CD14-positive monocyte (primary cell): ENCODE measurements around the gene PTPRN2. TPM values are rescaled to one million over a fixed set of nuclear protein-coding genes. Genes with fewer than 3 reads are reported as not detected.

Experiments
- DNase-seq, 3 donors: peaks; one replicate each; pipeline ENCODE4 v3.0.0-alpha.2; 2011 to 2022
- H2AFZ ChIP-seq: 2 replicates; pipeline ENCODE4 v1.6.0; 2012; ENCODE audit warnings: mild to moderate bottlenecking, low read depth, low read length, inconsistent platforms; ENCODE audit not compliant: insufficient read depth, poor library complexity, severe bottlenecking
- H3K27ac ChIP-seq, 2 donors: 1 replicate in 1 of 2; 2 replicates in 1 of 2; pipeline ENCODE4 v1.5.1; 2012 to 2013; ENCODE audit warnings: low read length in 2 of 2, control low read depth in 1 of 2, inconsistent platforms in 1 of 2, low read depth in 1 of 2, mild to moderate bottlenecking in 1 of 2
- H3K27me3 ChIP-seq, 2 donors: one replicate each; pipeline versions ENCODE4 v1.6.0 to v1.6.1; 2011 to 2013; ENCODE audit warnings: low read length in 2 of 2; ENCODE audit not compliant: control insufficient read depth in 2 of 2, insufficient read depth in 2 of 2
- H3K36me3 ChIP-seq, 2 donors: replicated peaks in 1 of 2; 1 replicate in 1 of 2; 2 replicates in 1 of 2; pipeline versions ENCODE4 v1.5.1 to v1.6.1; 2012 to 2013; ENCODE audit warnings: low read length in 2 of 2, control low read depth in 1 of 2, inconsistent platforms in 1 of 2, mild to moderate bottlenecking in 1 of 2; ENCODE audit not compliant: insufficient read depth in 2 of 2, control insufficient read depth in 1 of 2
- H3K4me1 ChIP-seq, 2 donors: 1 replicate in 1 of 2; 2 replicates in 1 of 2; pipeline versions ENCODE4 v1.5.1 to v1.6.1; 2012 to 2013; ENCODE audit warnings: low read length in 2 of 2, control low read depth in 1 of 2, inconsistent platforms in 1 of 2, mild to moderate bottlenecking in 1 of 2, moderate library complexity in 1 of 2; ENCODE audit not compliant: insufficient read depth in 2 of 2, control insufficient read depth in 1 of 2
- H3K4me2 ChIP-seq: replicated peaks from 2 replicates; pipeline ENCODE3; 2012; ENCODE audit warnings: low read length, moderate library complexity, mild to moderate bottlenecking; ENCODE audit not compliant: poor library complexity, severe bottlenecking; ENCODE audit errors: extremely low read depth
- H3K4me3 ChIP-seq, 3 experiments: fragments of 200-600 bp in 1 of 3; sonication (generic) in 1 of 3; replicated peaks in 1 of 3; 1 replicate in 2 of 3; 2 replicates in 1 of 3; pipeline ENCODE4 v1.5.1; 2011 to 2013; ENCODE audit warnings: low read length in 3 of 3, mild to moderate bottlenecking in 3 of 3, control low read depth in 2 of 3, low read depth in 2 of 3, inconsistent platforms in 1 of 3, moderate library complexity in 1 of 3
- H3K79me2 ChIP-seq: 2 replicates; pipeline ENCODE4 v1.6.0; 2012; ENCODE audit warnings: mild to moderate bottlenecking, control low read depth, inconsistent platforms, low read length, moderate library complexity; ENCODE audit not compliant: insufficient read depth
- H3K9ac ChIP-seq: 2 replicates; pipeline ENCODE4 v1.6.0; 2017; ENCODE audit warnings: low read length, mild to moderate bottlenecking; ENCODE audit not compliant: insufficient read depth, poor library complexity, severe bottlenecking
- H3K9me3 ChIP-seq, 2 donors: replicated peaks in 1 of 2; 1 replicate in 1 of 2; 2 replicates in 1 of 2; pipeline versions ENCODE4 v1.5.1 to v1.6.1; 2012 to 2013; ENCODE audit warnings: low read length in 2 of 2, control low read depth in 1 of 2; ENCODE audit not compliant: control insufficient read depth in 1 of 2, insufficient read depth in 1 of 2
- H4K20me1 ChIP-seq: 2 replicates; pipeline ENCODE4 v1.6.0; 2012; ENCODE audit warnings: mild to moderate bottlenecking, low read length, control low read depth, moderate library complexity; ENCODE audit not compliant: insufficient read depth
- H3K27ac Mint-ChIP-seq, 7 donors: one replicate each; pipeline ENCODE4 v1.8.0; 2020; ENCODE audit warnings: mild to moderate bottlenecking in 7 of 7, mixed read lengths in 7 of 7, moderate library complexity in 6 of 7, inconsistent platforms in 2 of 7
- H3K27me3 Mint-ChIP-seq, 3 donors: one replicate each; pipeline ENCODE4 v1.8.0; 2021 to 2022; ENCODE audit warnings: low read depth in 3 of 3, mild to moderate bottlenecking in 3 of 3, mixed read lengths in 3 of 3, moderate library complexity in 3 of 3, inconsistent platforms in 1 of 3
- H3K36me3 Mint-ChIP-seq, 2 donors: one replicate each; pipeline ENCODE4 v1.8.0; 2020; ENCODE audit warnings: mixed read lengths in 2 of 2, inconsistent platforms in 1 of 2, mild to moderate bottlenecking in 1 of 2
- H3K4me1 Mint-ChIP-seq: one replicate; pipeline ENCODE4 v1.8.0; 2020; ENCODE audit warnings: mild to moderate bottlenecking, mixed read lengths
- H3K4me3 Mint-ChIP-seq, 2 donors: one replicate each; pipeline ENCODE4 v1.8.0; 2020; ENCODE audit warnings: mild to moderate bottlenecking in 2 of 2, mixed read lengths in 2 of 2, moderate library complexity in 1 of 2
- H3K9me3 Mint-ChIP-seq, 7 donors: one replicate each; pipeline ENCODE4 v1.8.0; 2020 to 2022; ENCODE audit warnings: mixed read lengths in 7 of 7, mild to moderate bottlenecking in 6 of 7, moderate library complexity in 6 of 7, inconsistent platforms in 2 of 7
- CTCF ChIP-seq: fragments of 200-600 bp; IDR thresholded peaks from one replicate; pipeline ENCODE4 v1.8.0; 2022; ENCODE audit warnings: antibody characterized with exemption, mild to moderate bottlenecking
- WGBS: methylation state at CpG from one replicate; pipeline ENCODE4 v1.1.5; 2013; ENCODE audit warnings: missing lambda C conversion rate; ENCODE audit not compliant: insufficient coverage; 5-methylcytosine and 5-hydroxymethylcytosine counted together
- intact Hi-C, 2 donors: fragments of 100-400 bp; cut with micrococcal nuclease; formaldehyde crosslinking; loops; one replicate each; pipeline versions ENCODE4 v1.15.0 to v1.15.1; 2023
- polyA plus RNA-seq, 3 donors: library from polyadenylated mRNA; depleted of rRNA in 1 of 3; unstranded in 2 of 3; stranded (reverse) in 1 of 3; fragments of 300-500 nt in 2 of 3; fragments of >200 nt in 1 of 3; fragmentation: Illumina TruSeq in 2 of 3; gene quantifications; 1 replicate in 2 of 3; 2 replicates in 1 of 3; pipeline ENCODE4 v1.2.3, GENCODE V29; 2012 to 2021

Gene PTPRN2
- polyA plus RNA-seq, 3 donors: 0.25 to 1.4 (median 0.97) TPM

- no peaks in the 10 kb centered on the region for H4K20me1 ChIP-seq
- H3K79me2 ChIP-seq: no peaks in the 10 kb centered on the region
- H3K27me3 ChIP-seq: no peaks in the 10 kb centered on the region
- peak overlapping the region; percentile 50 for H3K4me2 ChIP-seq
- Mint-ChIP-seq H3K4me1 (peaks cover 2% of the 10 kb centered on the region), H3K27ac (peak overlapping the region in 1 of 7 donors; percentile 53), H3K9me3 (peaks cover 0 to 5% (median 0%) of the 10 kb centered on the region in 7 donors), H3K27me3 (peaks cover 1 to 13% (median 8%) of the 10 kb centered on the region in 3 donors), H3K36me3 (no peaks in the 10 kb centered on the region), H3K4me3 (peak overlapping the region in 1 of 2 donors; percentile 43)
- peak overlapping the region; percentile 26 for H2AFZ ChIP-seq
- no peak overlapping the region for H3K9ac ChIP-seq
- peaks cover 0 to 5% of the 10 kb centered on the region in 2 donors for H3K9me3 ChIP-seq
- H3K27ac ChIP-seq: peak overlapping the region; percentile 69 to 83
- H3K36me3 ChIP-seq: no peaks in the 10 kb centered on the region
- whole genome bisulfite sequencing: 95% methylated on average over 16 of the region's 21 CpGs
- peaks cover 17 to 20% of the 10 kb centered on the region in 2 donors for H3K4me1 ChIP-seq
- peak overlapping the region in 1 of 3 experiments; percentile 49 for H3K4me3 ChIP-seq
- TF ChIP-seq CTCF: no peak
- intact Hi-C loops: no loop called here
- peak; percentile 3 to 53 (median 30) for DNase-seq
Measured at GRCh38 chr7:157845203-157845835, 742.3 kb downstream of the PTPRN2 start.

GRCh38 chr7:157844611-157845010 is 743.0 kb downstream of the PTPRN2 start:
- no peak overlapping the region for H3K27ac ChIP-seq
- H3K36me3 ChIP-seq: no peaks in the 10 kb centered on the region
- DNase-seq: no peak
- no peaks in the 10 kb centered on the region for H4K20me1 ChIP-seq
- TF ChIP-seq CTCF: no peak
- H3K27me3 Mint-ChIP-seq: peaks cover 1 to 13% (median 5%) of the 10 kb centered on the region in 3 donors
- no peak overlapping the region for H3K4me3 Mint-ChIP-seq
- no peak overlapping the region for H3K9ac ChIP-seq
- H3K4me1 Mint-ChIP-seq: peaks cover 2% of the 10 kb centered on the region
- WGBS: 96% methylated on average over 15 of the region's 17 CpGs
- H3K4me2 ChIP-seq: no peak overlapping the region
- intact Hi-C loops: no loop called here
- H3K27ac Mint-ChIP-seq: peak overlapping the region in 2 of 7 donors; percentile 45 to 53
- peaks cover 17 to 20% of the 10 kb centered on the region in 2 donors for H3K4me1 ChIP-seq
- peaks cover 0 to 4% (median 0%) of the 10 kb centered on the region in 7 donors for H3K9me3 Mint-ChIP-seq
- H3K9me3 ChIP-seq: peaks cover 7 to 12% of the 10 kb centered on the region in 2 donors
- no peaks in the 10 kb centered on the region for H3K79me2 ChIP-seq
- no peak overlapping the region for H2AFZ ChIP-seq
- no peaks in the 10 kb centered on the region for H3K36me3 Mint-ChIP-seq
- no peak overlapping the region for H3K4me3 ChIP-seq
- H3K27me3 ChIP-seq: no peaks in the 10 kb centered on the region
